Measurements from ENCODE around the gene SEPTIN6. TPM values are rescaled to one million over a fixed set of nuclear protein-coding genes. Genes with fewer than 3 reads are reported as not detected.

The SEPTIN6 gene
- total and polyA plus RNA-seq, 2 donors (not counting 3 experiments of a cell fraction or from before 2014, with no cell fraction given), result 23.1 to 31.8 TPM

GRCh38 chrX:119728487-119728886, 35.5 kb upstream of the SEPTIN6 start:
- FAIRE-seq, result no peak
- Histone ChIP-seq H3K4me2 (ENCODE audit: insufficient read depth, low read length) (no peak overlapping the region), H3K9me3 (replicated peaks; ENCODE audit: control insufficient read depth, insufficient read depth, low read length) (no peaks in the 10 kb centered on the region), H3K9ac (replicated peaks; ENCODE audit: extremely low read depth, insufficient read depth, low read length) (no peak overlapping the region), H3K9me1 (replicated peaks; ENCODE audit: control insufficient read depth, extremely low read depth, insufficient read depth, low read length) (no peaks in the 10 kb centered on the region), H3K27me3 (ENCODE audit: control insufficient read depth in 2 of 2, insufficient read depth in 2 of 2, low read length in 2 of 2) (no peaks in the 10 kb centered on the region), H3K4me3 (replicated peaks in 1 of 3; ENCODE audit: insufficient read depth in 1 of 3, low read depth in 1 of 3, low read length in 3 of 3) (no peak overlapping the region), H4K20me1 (replicated peaks; ENCODE audit: control insufficient read depth, extremely low read depth, insufficient read depth, low read length) (no peaks in the 10 kb centered on the region), H3K79me2 (ENCODE audit: control insufficient read depth, insufficient read depth, low read length) (no peaks in the 10 kb centered on the region), H3K36me3 (ENCODE audit: control insufficient read depth in 2 of 2, extremely low read depth in 1 of 2, insufficient read depth in 2 of 2, low read length in 2 of 2) (no peaks in the 10 kb centered on the region), H3K27ac (ENCODE audit: insufficient read depth, low read depth, low read length) (no peak overlapping the region), H3K4me1 (ENCODE audit: control insufficient read depth, extremely low read depth, insufficient read depth, low read length) (no peaks in the 10 kb centered on the region), H2AFZ (ENCODE audit: low read depth, low read length) (no peak overlapping the region)
- DNase-seq (ENCODE audit: low read depth, low spot score), result no peak
- TF ChIP-seq GATA2 (IDR thresholded peaks at IDR 0.05; ENCODE audit: insufficient read depth, insufficient read length, low read depth, low read length) (no peak), POLR2A (IDR thresholded peaks at IDR 0.05; ENCODE audit: low read depth, low read length) (no peak), MYC (IDR thresholded peaks at IDR 0.05; ENCODE audit: low read depth, low read length) (no peak), FOS (IDR thresholded peaks at IDR 0.05; ENCODE audit: borderline replicate concordance, insufficient read depth, low read length) (no peak), JUN (IDR thresholded peaks at IDR 0.05; ENCODE audit: borderline replicate concordance, insufficient read depth, insufficient read length, low read depth) (no peak), POLR2AphosphoS5 (IDR thresholded peaks at IDR 0.05; ENCODE audit: insufficient read depth, low read depth, low read length) (no peak), EZH2 (IDR thresholded peaks at IDR 0.05; ENCODE audit: borderline replicate concordance, low read depth, low read length, severe bottlenecking) (no peak)
- TF ChIP-seq, protein P1, sequence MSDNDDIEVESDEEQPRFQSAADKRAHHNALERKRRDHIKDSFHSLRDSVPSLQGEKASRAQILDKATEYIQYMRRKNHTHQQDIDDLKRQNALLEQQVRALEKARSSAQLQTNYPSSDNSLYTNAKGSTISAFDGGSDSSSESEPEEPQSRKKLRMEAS (IDR thresholded peaks at IDR 0.05; ENCODE audit: insufficient read depth, insufficient read length), result no peak
- TF ChIP-seq, protein P2, sequence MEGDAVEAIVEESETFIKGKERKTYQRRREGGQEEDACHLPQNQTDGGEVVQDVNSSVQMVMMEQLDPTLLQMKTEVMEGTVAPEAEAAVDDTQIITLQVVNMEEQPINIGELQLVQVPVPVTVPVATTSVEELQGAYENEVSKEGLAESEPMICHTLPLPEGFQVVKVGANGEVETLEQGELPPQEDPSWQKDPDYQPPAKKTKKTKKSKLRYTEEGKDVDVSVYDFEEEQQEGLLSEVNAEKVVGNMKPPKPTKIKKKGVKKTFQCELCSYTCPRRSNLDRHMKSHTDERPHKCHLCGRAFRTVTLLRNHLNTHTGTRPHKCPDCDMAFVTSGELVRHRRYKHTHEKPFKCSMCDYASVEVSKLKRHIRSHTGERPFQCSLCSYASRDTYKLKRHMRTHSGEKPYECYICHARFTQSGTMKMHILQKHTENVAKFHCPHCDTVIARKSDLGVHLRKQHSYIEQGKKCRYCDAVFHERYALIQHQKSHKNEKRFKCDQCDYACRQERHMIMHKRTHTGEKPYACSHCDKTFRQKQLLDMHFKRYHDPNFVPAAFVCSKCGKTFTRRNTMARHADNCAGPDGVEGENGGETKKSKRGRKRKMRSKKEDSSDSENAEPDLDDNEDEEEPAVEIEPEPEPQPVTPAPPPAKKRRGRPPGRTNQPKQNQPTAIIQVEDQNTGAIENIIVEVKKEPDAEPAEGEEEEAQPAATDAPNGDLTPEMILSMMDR (IDR thresholded peaks at IDR 0.05; ENCODE audit: extremely low read depth in 1 of 2, insufficient read depth in 1 of 2, low read depth in 1 of 2, low read length in 2 of 2), result no peak
- intact Hi-C loops (cut with micrococcal nuclease) (no loop called here), dilution Hi-C loops (cut with MboI; ENCODE audit: extremely low pct_ligation_motif_present, low sequenced_read_pairs) (no loop called here)
- CTCF ChIA-PET, result interaction anchor here (0.6 to 10.5 kb wide), 13 partner anchors 11 to 246 kb away, joined by 3 to 106 read pairs (median 4); no protein-coding TSS in a partner anchor
- POLR2A ChIA-PET, result interaction anchor here (0.6 kb wide), 1 partner anchor 109 kb away, joined by 3 read pairs; no protein-coding TSS in a partner anchor
- no TSS peak for BruUV-seq (replicated peaks)

All from endothelial cell of umbilical vein (primary cell).